OCI-LY7 (cell line): Measurements from ENCODE around the gene NKAIN2. TPM values are rescaled to one million over a fixed set of nuclear protein-coding genes. Genes with fewer than 3 reads are reported as not detected.

Source experiments
- BruUV-seq: library from RNA; stranded (reverse); fragments of 400-500 nt; replicated peaks from 2 replicates; lab custom pipeline; 2021; lab: Mats Ljungman, UMichigan
- CTCF ChIA-PET: fragments of 300-600 bp; sonication (Branson Sonifier 250); formaldehyde crosslinking; loops from one replicate; lab custom pipeline; 2022; ENCODE audit warnings: antibody characterized with exemption; ENCODE audit not compliant: unreplicated experiment; lab: Charles Lee
- POLR2A ChIA-PET: fragments of 300-600 bp; sonication (Branson Sonifier 250); formaldehyde crosslinking; loops from one replicate; lab custom pipeline; 2022; ENCODE audit warnings: antibody characterized with exemption; lab: Charles Lee
- DNase-seq: peaks from one replicate; pipeline ENCODE4 v3.0.0-alpha.2; 2015; ENCODE audit warnings: low spot score
- H2AFZ ChIP-seq: fragments of 200-600 bp; sonication (generic), shearing (Covaris generic); 2 replicates; pipeline ENCODE4 v1.6.1; 2014; ENCODE audit warnings: mild to moderate bottlenecking, antibody characterized with exemption, low read length, moderate library complexity
- H3K27ac ChIP-seq: fragments of 200-600 bp; sonication (generic); 2 replicates; pipeline ENCODE4 v1.5.1; 2014; ENCODE audit warnings: mixed run types, low read depth, mild to moderate bottlenecking, moderate library complexity, low read length, inconsistent platforms; ENCODE audit not compliant: poor library complexity, severe bottlenecking
- H3K36me3 ChIP-seq: fragments of 200-600 bp; sonication (generic); 2 replicates; pipeline ENCODE4 v1.6.1; 2014; ENCODE audit warnings: mild to moderate bottlenecking, antibody characterized with exemption, low read length, moderate library complexity, mixed read lengths; ENCODE audit not compliant: insufficient read depth
- H3K4me1 ChIP-seq: fragments of 200-600 bp; sonication (generic); 2 replicates; pipeline ENCODE4 v1.5.1; 2014; ENCODE audit warnings: mild to moderate bottlenecking, low read length; ENCODE audit not compliant: insufficient read depth, poor library complexity, severe bottlenecking
- H3K4me2 ChIP-seq: fragments of 200-600 bp; sonication (generic); 2 replicates; pipeline ENCODE4 v1.6.1; 2014; ENCODE audit warnings: mild to moderate bottlenecking, low read length
- H3K4me3 ChIP-seq: fragments of 200-600 bp; sonication (generic); 2 replicates; pipeline ENCODE4 v1.5.1; 2014; ENCODE audit warnings: mild to moderate bottlenecking, low read depth, low read length; ENCODE audit not compliant: poor library complexity, severe bottlenecking
- H3K79me2 ChIP-seq: fragments of 200-600 bp; sonication (generic); 2 replicates; pipeline ENCODE4 v1.6.1; 2016; ENCODE audit warnings: low read depth, mild to moderate bottlenecking, low read length, moderate library complexity, mixed read lengths; ENCODE audit not compliant: insufficient read depth
- H3K9me2 ChIP-seq: fragments of 200-600 bp; sonication (generic); 2 replicates; pipeline ENCODE4 v1.6.1; 2016; ENCODE audit warnings: mild to moderate bottlenecking, low read length, mixed read lengths; ENCODE audit not compliant: insufficient read depth
- H3K9me3 ChIP-seq: fragments of 200-600 bp; sonication (generic); 2 replicates; pipeline ENCODE4 v1.6.1; 2014; ENCODE audit warnings: mild to moderate bottlenecking, mixed run types, low read length, mixed read lengths
- H4K20me1 ChIP-seq: fragments of 200-600 bp; sonication (generic); 2 replicates; pipeline ENCODE4 v1.6.1; 2014; ENCODE audit warnings: mild to moderate bottlenecking, antibody characterized with exemption, low read length, moderate library complexity, mixed read lengths; ENCODE audit not compliant: insufficient read depth
- EZH2phosphoT487 ChIP-seq: fragments of 200-600 bp; sonication (generic); IDR thresholded peaks from 2 replicates; pipeline ENCODE4 v1.6.1; 2018; ENCODE audit warnings: low read depth, borderline replicate concordance, mild to moderate bottlenecking, mixed run types, antibody characterized with exemption, low read length, moderate library complexity, mixed read lengths
- intact Hi-C: fragments of 100-400 bp; cut with micrococcal nuclease; formaldehyde crosslinking; loops from one replicate; pipeline ENCODE4 v1.10.0; 2022; ENCODE audit not compliant: unreplicated experiment
- total RNA-seq, 2 experiments: library from RNA; depleted of rRNA in 1 of 2; stranded (reverse); fragments of >200 nt in 1 of 2; shearing (Covaris generic) in 1 of 2; gene quantifications; 2 replicates each; pipeline ENCODE4 v1.2.3, GENCODE V29; 2014 to 2022
- TF ChIP-seq, protein P1 (sequence below): fragments of 200-600 bp; sonication (generic); conservative IDR thresholded peaks from 2 replicates; pipeline ENCODE4 v1.5.1; 2014; ENCODE audit warnings: mild to moderate bottlenecking, antibody characterized with exemption, low read length, moderate library complexity, mixed read lengths

Gene NKAIN2
- total RNA-seq, 2 experiments from 2014 or later, result not detected

DNA sequence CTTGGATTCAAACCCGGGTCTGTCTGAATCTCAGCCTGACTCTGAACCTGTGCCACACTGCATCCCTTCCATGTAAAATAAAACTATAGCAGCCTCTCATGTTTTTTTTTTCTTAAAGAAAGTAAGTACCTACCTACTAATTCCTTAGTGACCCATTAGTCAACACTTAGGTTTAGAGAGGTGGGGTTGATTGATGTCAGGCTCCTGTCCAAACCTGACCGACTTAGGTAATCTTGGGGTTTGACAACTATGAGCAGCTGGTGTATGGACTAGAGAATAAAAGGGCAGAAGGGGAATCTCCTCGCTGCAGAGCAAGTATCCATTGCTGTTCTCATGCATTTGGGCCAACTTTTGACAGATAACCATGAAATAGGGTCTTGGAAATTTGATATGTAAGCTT, 6.5 kb downstream of the NKAIN2 start:
- Histone ChIP-seq H4K20me1 (no peaks in the 10 kb centered on the region), H3K9me3 (no peaks in the 10 kb centered on the region), H3K4me1 (no peaks in the 10 kb centered on the region), H3K4me2 (no peak overlapping the region), H3K36me3 (no peaks in the 10 kb centered on the region), H3K9me2 (no peaks in the 10 kb centered on the region), H2AFZ (no peak overlapping the region), H3K79me2 (no peaks in the 10 kb centered on the region), H3K27ac (no peak overlapping the region), H3K4me3 (no peak overlapping the region)
- no TSS peak for BruUV-seq
- intact Hi-C loops, result no loop called here
- ChIA-PET CTCF (no interaction called here), POLR2A (no interaction called here)
- no peak for DNase-seq
- TF ChIP-seq, protein P1, sequence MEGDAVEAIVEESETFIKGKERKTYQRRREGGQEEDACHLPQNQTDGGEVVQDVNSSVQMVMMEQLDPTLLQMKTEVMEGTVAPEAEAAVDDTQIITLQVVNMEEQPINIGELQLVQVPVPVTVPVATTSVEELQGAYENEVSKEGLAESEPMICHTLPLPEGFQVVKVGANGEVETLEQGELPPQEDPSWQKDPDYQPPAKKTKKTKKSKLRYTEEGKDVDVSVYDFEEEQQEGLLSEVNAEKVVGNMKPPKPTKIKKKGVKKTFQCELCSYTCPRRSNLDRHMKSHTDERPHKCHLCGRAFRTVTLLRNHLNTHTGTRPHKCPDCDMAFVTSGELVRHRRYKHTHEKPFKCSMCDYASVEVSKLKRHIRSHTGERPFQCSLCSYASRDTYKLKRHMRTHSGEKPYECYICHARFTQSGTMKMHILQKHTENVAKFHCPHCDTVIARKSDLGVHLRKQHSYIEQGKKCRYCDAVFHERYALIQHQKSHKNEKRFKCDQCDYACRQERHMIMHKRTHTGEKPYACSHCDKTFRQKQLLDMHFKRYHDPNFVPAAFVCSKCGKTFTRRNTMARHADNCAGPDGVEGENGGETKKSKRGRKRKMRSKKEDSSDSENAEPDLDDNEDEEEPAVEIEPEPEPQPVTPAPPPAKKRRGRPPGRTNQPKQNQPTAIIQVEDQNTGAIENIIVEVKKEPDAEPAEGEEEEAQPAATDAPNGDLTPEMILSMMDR, result no peak
- TF ChIP-seq EZH2phosphoT487, result no peak

DNA sequence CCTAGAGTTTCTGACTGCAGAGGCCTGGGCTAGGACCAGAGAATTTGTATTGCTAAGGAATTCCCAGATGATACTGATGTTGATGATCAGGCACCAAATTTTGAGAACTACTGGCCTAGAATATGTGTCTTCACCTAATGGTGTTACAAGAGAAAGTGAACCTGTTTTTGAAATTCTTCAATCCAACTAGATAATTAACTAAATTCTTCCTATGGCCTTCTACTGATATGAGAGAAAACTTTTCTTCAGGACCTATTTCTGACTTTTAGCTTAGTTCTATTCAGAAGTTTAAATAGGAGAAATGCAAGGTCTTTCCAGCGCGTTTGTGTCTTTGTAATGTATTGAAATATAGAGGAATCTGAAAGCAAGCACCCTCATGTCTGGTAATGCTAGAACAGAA, 7.3 kb downstream of the NKAIN2 start:
- no peak for DNase-seq
- TF ChIP-seq, protein P1, result no peak
- TF ChIP-seq EZH2phosphoT487, result no peak
- no peak overlapping the region for H3K27ac ChIP-seq
- H3K9me3 ChIP-seq, result no peaks in the 10 kb centered on the region
- H3K4me3 ChIP-seq, result no peak overlapping the region
- no peaks in the 10 kb centered on the region for H3K4me1 ChIP-seq
- no peak overlapping the region for H2AFZ ChIP-seq
- H3K9me2 ChIP-seq, result no peaks in the 10 kb centered on the region
- H3K36me3 ChIP-seq, result no peaks in the 10 kb centered on the region
- ChIA-PET POLR2A (interaction anchor here (0.8 kb wide), 1 partner anchor 37 kb away, joined by 3 read pairs; no protein-coding TSS in a partner anchor), CTCF (no interaction called here)
- H4K20me1 ChIP-seq, result no peaks in the 10 kb centered on the region
- no peak overlapping the region for H3K4me2 ChIP-seq
- H3K79me2 ChIP-seq, result no peaks in the 10 kb centered on the region
- intact Hi-C loops, result no loop called here
- BruUV-seq, result no TSS peak

DNA sequence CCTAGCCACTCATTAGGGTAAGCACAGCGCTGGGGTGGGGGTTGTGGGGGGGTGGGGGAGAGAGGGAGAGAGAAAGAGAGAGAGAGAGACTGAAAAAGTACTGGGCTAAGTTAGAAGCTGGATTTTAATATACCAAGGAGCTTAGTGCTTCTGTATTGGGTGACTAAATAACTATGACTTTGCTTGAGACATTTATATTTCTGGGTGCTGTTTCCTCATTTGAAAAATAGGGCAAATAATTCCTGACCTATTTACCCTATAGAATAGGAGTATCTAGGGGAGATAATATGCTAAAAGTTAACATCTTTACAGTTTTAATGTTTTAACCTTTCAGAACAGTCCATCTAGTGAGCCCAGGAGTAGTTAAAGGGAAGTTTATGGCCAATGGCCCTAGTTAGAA, 7.7 kb downstream of the NKAIN2 start:
- CTCF ChIA-PET, result no interaction called here
- TF ChIP-seq, protein P1, result no peak
- no peak for TF ChIP-seq EZH2phosphoT487

More for the DNA sequence above, 7.7 kb downstream of the NKAIN2 start:
- BruUV-seq, result no TSS peak
- H2AFZ ChIP-seq, result no peak overlapping the region
- H4K20me1 ChIP-seq, result no peaks in the 10 kb centered on the region
- H3K4me3 ChIP-seq, result no peak overlapping the region
- no peaks in the 10 kb centered on the region for H3K9me3 ChIP-seq
- no peak for DNase-seq
- H3K4me1 ChIP-seq, result no peaks in the 10 kb centered on the region
- no peaks in the 10 kb centered on the region for H3K79me2 ChIP-seq
- H3K9me2 ChIP-seq, result no peaks in the 10 kb centered on the region
- no peak overlapping the region for H3K4me2 ChIP-seq
- H3K27ac ChIP-seq, result no peak overlapping the region
- H3K36me3 ChIP-seq, result no peaks in the 10 kb centered on the region
- intact Hi-C loops, result no loop called here
- POLR2A ChIA-PET, result interaction anchor here (0.8 kb wide), 1 partner anchor 36 kb away, joined by 3 read pairs; no protein-coding TSS in a partner anchor
